CD4-positive, alpha-beta T cell treated with Interleukin-21 for 1 hour (primary cell): ENCODE results near the gene ARL1.
"Not testable (repeated sequence)": the region's sequence is repeated elsewhere in the genome, so short reads cannot be mapped to it uniquely, and the experiment has no call there.

Experiments
- DNase-seq: peaks from one replicate; pipeline ENCODE4 v3.0.0-alpha.2; 2020

The ARL1 gene

GRCh38 chr12:101407436-101408345 lies at the start of gene ARL1:
Gene ARL1, minus strand, starts transcription at chr12:101407772. Its CDS starts 127 bp downstream, at chr12:101407645.
- peak; percentile 76 for DNase-seq

GRCh38 chr12:101455685-101456084 lies 48.1 kb upstream of the ARL1 start:
- DNase-seq, result peak; percentile 33

- no peak for DNase-seq
Measured at GRCh38 chr12:101441461-101442224, 34.1 kb upstream of the ARL1 start.

- no peak for DNase-seq
Measured at GRCh38 chr12:101439236-101439635, 31.7 kb upstream of the ARL1 start.

- no peak for DNase-seq
Measured at GRCh38 chr12:101436136-101436535, 28.6 kb upstream of the ARL1 start.

GRCh38 chr12:101430456-101430855 lies 22.9 kb upstream of the ARL1 start:
- DNase-seq, result no peak

GRCh38 chr12:101424620-101425019 lies 17.0 kb upstream of the ARL1 start:
- DNase-seq, result no peak

GRCh38 chr12:101422066-101422465 lies 14.5 kb upstream of the ARL1 start:
- not testable (repeated sequence) for DNase-seq

GRCh38 chr12:101415228-101415627 lies 7.7 kb upstream of the ARL1 start:
- DNase-seq, result no peak

GRCh38 chr12:101414533-101415119 lies 7.1 kb upstream of the ARL1 start:
- DNase-seq, result peak; percentile 39

- not testable (repeated sequence) for DNase-seq
Measured at GRCh38 chr12:101410169-101410568, 2.6 kb upstream of the ARL1 start.

GRCh38 chr12:101407049-101407435 lies 530 bp downstream of the ARL1 start:
- peak; percentile 8 for DNase-seq

- not testable (repeated sequence) for DNase-seq
Measured at GRCh38 chr12:101391181-101391580, 16.4 kb downstream of the ARL1 start.

- no peak for DNase-seq
Measured at GRCh38 chr12:101379149-101379548, 28.4 kb downstream of the ARL1 start.

- no peak for DNase-seq
Measured at GRCh38 chr12:101375573-101375972, 32.0 kb downstream of the ARL1 start.

- no peak for DNase-seq
Measured at GRCh38 chr12:101372431-101372830, 35.1 kb downstream of the ARL1 start.

GRCh38 chr12:101368016-101368415 lies 39.6 kb downstream of the ARL1 start:
- no peak for DNase-seq

- DNase-seq, result no peak
Measured at GRCh38 chr12:101361455-101361854, 46.1 kb downstream of the ARL1 start.

- DNase-seq, result no peak
Measured at GRCh38 chr12:101356794-101357193, 50.8 kb downstream of the ARL1 start.

- no peak for DNase-seq
Measured at GRCh38 chr12:101351682-101352081, 55.9 kb downstream of the ARL1 start.

GRCh38 chr12:101343893-101344292 lies 63.7 kb downstream of the ARL1 start:
- no peak for DNase-seq
